ENCODE data around the gene CAPN5. TPM values are rescaled to one million over a fixed set of nuclear protein-coding genes. Genes with fewer than 3 reads are reported as not detected.
A peak's percentile ranks its signal among the peaks of the same experiment; 100 is the strongest.
"Not testable (repeated sequence)": the region's sequence is repeated elsewhere in the genome, so short reads cannot be mapped to it uniquely, and the experiment has no call there.

Gene CAPN5
- 14.7 and 21.6 TPM in 2 replicates for total RNA-seq

GRCh38 chr11:77066229-77067042, at the start of gene CAPN5:
Gene CAPN5 (plus strand): TSS chr11:77066971. CDS start chr11:77084887, 17,916 bp downstream.
- TF ChIP-seq CTCF (IDR thresholded peaks at IDR 0.05; ENCODE audit: insufficient read depth, low read depth, low read length): peak; percentile 40
- DNase-seq (ENCODE audit: low read depth): peak; percentile 92
- H3K4me3 ChIP-seq (ENCODE audit: low read depth, low read length): peak within 1 kb of the TSS; percentile 75

DNA sequence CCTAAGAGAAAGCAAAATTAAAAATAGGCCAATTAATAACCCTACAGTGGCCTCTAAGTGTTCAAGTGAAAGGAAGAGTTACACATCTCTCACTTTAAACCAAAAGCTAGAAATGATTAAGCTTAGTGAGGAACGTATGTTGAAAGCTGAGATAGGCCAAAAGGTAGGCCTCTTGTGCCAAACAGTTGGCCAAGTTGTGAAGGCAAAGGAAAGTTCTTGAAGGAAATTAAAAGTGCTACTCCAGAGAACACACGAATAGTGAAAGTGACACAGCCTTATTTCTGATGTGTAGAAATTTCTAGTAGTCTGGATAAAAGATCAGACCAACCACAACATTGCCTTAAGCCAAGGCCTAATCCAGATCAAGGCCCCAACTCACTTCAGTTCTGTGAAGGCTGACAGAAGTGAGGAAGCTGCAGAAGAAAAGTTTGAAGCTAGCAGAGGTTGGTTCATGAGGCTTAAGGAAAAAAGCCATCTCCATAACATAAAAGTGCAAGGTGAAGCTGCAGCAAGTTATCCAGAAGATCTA, 48.3 kb upstream of the CAPN5 start:
- not testable (repeated sequence) for DNase-seq (ENCODE audit: low read depth); H3K4me3 ChIP-seq (ENCODE audit: low read depth, low read length)

- no peak for DNase-seq (ENCODE audit: low read depth)
- no peak overlapping the region for H3K4me3 ChIP-seq (ENCODE audit: low read depth, low read length)
- TF ChIP-seq CTCF (IDR thresholded peaks at IDR 0.05; ENCODE audit: insufficient read depth, low read depth, low read length): no peak
Measured at GRCh38 chr11:77019976-77020595, 46.7 kb upstream of the CAPN5 start.

- TF ChIP-seq CTCF (IDR thresholded peaks at IDR 0.05; ENCODE audit: insufficient read depth, low read depth, low read length): no peak
- DNase-seq (ENCODE audit: low read depth): no peak
- H3K4me3 ChIP-seq (ENCODE audit: low read depth, low read length): no peak overlapping the region
Measured at GRCh38 chr11:77020734-77021133, 46.0 kb upstream of the CAPN5 start.

- H3K4me3 ChIP-seq (ENCODE audit: low read depth, low read length): no peak overlapping the region
- DNase-seq (ENCODE audit: low read depth): no peak
- TF ChIP-seq CTCF (IDR thresholded peaks at IDR 0.05; ENCODE audit: insufficient read depth, low read depth, low read length): no peak
Measured at GRCh38 chr11:77024745-77025144, 42.0 kb upstream of the CAPN5 start.

GRCh38 chr11:77026221-77026620, 40.5 kb upstream of the CAPN5 start:
- TF ChIP-seq CTCF (IDR thresholded peaks at IDR 0.05; ENCODE audit: insufficient read depth, low read depth, low read length): no peak
- DNase-seq (ENCODE audit: low read depth): no peak
- no peak overlapping the region for H3K4me3 ChIP-seq (ENCODE audit: low read depth, low read length)

DNA sequence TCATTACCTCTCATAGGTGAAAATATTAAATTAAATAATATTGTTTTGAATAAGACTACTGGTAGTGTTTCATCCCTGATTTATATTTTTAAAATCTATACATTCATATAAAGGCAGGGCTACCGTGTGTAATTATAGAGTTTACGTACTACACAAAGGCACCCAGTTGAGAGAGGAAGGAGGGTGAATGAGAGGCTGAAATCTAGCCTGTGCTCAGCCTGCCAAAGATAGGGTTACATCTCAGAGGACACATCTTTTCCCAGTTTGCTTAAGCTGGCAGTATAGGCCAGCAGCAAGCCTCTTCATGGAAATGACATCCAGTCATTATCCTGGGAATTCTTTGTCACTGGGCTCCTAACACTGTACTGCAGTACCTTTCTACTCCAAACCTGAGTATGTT, 40.0 kb upstream of the CAPN5 start:
- no peak for DNase-seq (ENCODE audit: low read depth)
- H3K4me3 ChIP-seq (ENCODE audit: low read depth, low read length): no peak overlapping the region
- TF ChIP-seq CTCF (IDR thresholded peaks at IDR 0.05; ENCODE audit: insufficient read depth, low read depth, low read length): no peak
